Measurements from ENCODE around the gene GABRB3.

Gene GABRB3

GRCh38 chr15:26772154-26773066, at the start of gene GABRB3:
Gene GABRB3 (minus strand): TSS chr15:26773066.
- DNase-seq: no peak

- DNase-seq: no peak
These were observed 34.9 kb upstream of the GABRB3 start for GRCh38 chr15:26807517-26808427.

- DNase-seq: no peak
These were observed 33.7 kb upstream of the GABRB3 start for GRCh38 chr15:26806574-26806973.

GRCh38 chr15:26806151-26806550, 33.3 kb upstream of the GABRB3 start:
- no peak for DNase-seq

- no peak for DNase-seq
These were observed 32.6 kb upstream of the GABRB3 start for GRCh38 chr15:26805470-26805869.

- no peak for DNase-seq
These were observed 31.4 kb upstream of the GABRB3 start for GRCh38 chr15:26804063-26804804.

- no peak for DNase-seq
These were observed 17.3 kb upstream of the GABRB3 start for GRCh38 chr15:26790118-26790517.

GRCh38 chr15:26781816-26782215, 8.9 kb upstream of the GABRB3 start:
- no peak for DNase-seq

- DNase-seq: no peak
These were observed 1.1 kb upstream of the GABRB3 start for GRCh38 chr15:26773917-26774316.

- DNase-seq: no peak
These were observed 406 bp upstream of the GABRB3 start for GRCh38 chr15:26773067-26773877.

GRCh38 chr15:26771578-26772153, 1.2 kb downstream of the GABRB3 start:
- no peak for DNase-seq

- DNase-seq: no peak
These were observed 1.7 kb downstream of the GABRB3 start for GRCh38 chr15:26771168-26771567.

- DNase-seq: no peak
These were observed 5.6 kb downstream of the GABRB3 start for GRCh38 chr15:26767169-26767670.

- DNase-seq: no peak
These were observed 6.6 kb downstream of the GABRB3 start for GRCh38 chr15:26766262-26766661.

- DNase-seq: no peak
These were observed 12.9 kb downstream of the GABRB3 start for GRCh38 chr15:26759986-26760385.

GRCh38 chr15:26758079-26758478, 14.8 kb downstream of the GABRB3 start:
- no peak for DNase-seq

GRCh38 chr15:26757141-26757540, 15.7 kb downstream of the GABRB3 start:
- DNase-seq: no peak

GRCh38 chr15:26744894-26745293, 28.0 kb downstream of the GABRB3 start:
- no peak for DNase-seq

GRCh38 chr15:26739791-26740190, 33.1 kb downstream of the GABRB3 start:
- DNase-seq: no peak

- no peak for DNase-seq
These were observed 33.9 kb downstream of the GABRB3 start for GRCh38 chr15:26738996-26739395.

GRCh38 chr15:26736502-26737248, 36.2 kb downstream of the GABRB3 start:
- no peak for DNase-seq

All from KG1 (cell line).